EL (cell line): Measurements from ENCODE around the gene LAMC1.
A peak's percentile ranks its signal among the peaks of the same experiment; 100 is the strongest.

Experiments used
- DNase-seq: peaks from one replicate; pipeline ENCODE4 v3.0.0-alpha.2; 2016

Gene LAMC1

DNA sequence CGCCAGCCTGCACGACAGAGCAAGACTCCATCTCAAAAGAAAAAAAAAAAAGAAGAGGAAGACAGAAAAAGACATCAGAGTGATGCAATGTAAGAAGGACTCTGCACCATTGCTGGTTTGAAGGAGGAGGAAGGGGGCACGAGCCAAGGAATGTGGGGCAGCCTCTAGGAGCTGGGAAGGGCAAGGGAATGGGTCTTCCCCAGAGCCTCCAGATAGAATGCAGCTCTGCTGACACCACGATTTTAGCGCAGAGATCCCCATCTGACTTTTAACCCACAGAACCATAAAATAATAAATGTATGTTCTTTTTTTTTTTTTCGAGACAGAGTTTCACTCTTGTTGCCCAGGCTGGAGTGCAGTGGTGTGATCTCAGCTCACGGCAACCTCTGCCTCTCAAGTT, 129.0 kb downstream of the LAMC1 start:
- DNase-seq, result no peak

GRCh38 chr1:183155939-183156338, 132.7 kb downstream of the LAMC1 start:
- no peak for DNase-seq

DNA sequence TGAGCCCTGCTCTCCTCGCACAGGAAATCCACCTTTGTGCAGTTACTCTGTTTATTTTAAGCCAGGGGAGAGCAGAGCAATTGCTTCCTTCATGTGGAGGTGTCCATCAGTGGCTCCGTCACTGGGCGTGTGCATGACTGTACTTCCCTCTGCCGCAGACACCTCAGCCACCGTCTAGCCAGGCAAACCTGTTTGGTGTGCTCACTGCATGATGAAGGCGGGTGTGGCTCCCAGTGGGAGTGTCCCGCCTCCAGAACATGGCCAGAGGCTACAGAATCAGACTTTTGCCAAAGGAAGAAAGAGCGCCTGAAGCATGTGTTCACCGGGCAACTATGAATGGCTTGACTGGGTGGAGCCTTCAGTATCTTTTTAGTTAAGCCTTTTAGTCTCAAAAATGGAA, 136.7 kb downstream of the LAMC1 start:
- peak; percentile 59 for DNase-seq

- DNase-seq, result no peak
Measured at GRCh38 chr1:183161391-183161790, 138.2 kb downstream of the LAMC1 start.

DNA sequence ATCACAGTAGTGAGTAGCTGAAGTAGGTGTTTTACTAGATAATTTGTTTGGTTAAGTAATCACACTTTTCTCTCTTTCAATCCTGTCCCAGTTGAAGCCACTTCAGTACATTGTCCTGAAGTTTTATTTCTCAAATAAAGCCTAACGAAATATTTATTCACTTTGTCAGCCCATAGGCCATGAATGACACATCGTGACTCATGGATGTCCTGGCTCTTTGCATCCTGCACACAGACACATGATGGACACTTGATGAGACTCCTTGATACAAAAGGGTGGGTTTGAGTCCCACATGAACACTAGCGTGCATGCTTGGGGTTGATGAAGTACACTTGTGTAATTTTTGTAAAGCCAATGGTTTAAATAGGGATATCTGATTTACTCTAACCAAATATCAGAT, 140.1 kb downstream of the LAMC1 start:
- DNase-seq, result peak; percentile 94

DNA sequence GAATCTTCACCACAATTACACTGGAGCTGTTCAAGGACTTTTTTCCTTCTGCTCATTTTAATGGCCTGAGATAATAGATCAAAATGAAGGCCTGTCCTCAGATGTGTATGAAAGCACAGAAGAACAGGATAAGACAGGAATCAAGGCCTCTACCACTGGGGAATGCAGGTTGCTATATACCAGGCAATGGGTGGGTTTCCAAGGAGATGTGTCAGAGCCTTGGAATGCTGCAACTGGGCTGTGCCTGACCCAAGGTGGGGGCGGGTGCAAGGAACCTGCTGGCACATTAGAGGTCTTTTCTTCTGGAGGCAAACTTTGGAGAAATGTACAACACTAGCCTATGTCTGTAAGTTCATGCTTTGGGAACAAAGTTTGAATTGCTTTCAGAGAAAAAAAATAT, 141.1 kb downstream of the LAMC1 start:
- peak; percentile 88 for DNase-seq

DNA sequence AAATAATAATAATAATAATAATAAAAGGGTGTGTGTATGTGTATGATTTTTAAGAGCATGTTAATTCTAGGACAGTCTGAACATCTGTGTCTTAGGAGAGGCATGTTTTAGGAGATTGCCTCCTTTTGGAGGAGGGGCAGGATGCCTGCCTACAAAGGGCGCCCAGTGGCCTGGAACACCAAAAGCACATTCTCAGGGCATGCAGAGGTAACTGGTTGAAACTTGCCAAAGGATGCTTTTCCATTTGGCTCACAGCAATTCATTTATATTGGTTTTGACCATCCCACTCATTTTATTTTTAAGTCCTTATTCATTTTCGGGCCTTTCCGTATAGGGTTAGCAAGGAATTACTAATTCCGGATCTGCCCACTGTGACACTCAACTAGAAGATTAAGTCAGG, 141.7 kb downstream of the LAMC1 start:
- no peak for DNase-seq

GRCh38 chr1:183165456-183165855, 142.2 kb downstream of the LAMC1 start:
- no peak for DNase-seq

- DNase-seq, result no peak
Measured at GRCh38 chr1:183166454-183166853, 143.2 kb downstream of the LAMC1 start.

GRCh38 chr1:183167676-183168075, 144.5 kb downstream of the LAMC1 start:
- no peak for DNase-seq

DNA sequence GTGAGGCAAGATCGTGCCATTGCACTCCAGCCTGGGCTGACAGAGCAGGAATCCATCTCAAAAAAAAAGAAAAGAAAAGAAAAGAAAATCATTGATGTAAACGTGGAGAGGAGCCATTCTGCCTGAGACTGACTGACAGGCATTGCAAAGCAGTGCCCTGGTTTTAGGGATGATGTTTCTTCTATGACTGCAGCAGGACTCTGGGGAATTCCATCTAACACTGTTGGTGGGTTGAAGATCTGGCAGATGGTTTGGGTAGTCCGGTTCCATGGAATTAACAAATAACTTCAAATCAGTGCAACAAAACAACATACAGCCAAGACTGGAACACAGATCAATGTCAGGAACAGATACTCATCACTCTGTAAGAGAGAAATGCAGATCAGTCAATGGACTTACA, 145.1 kb downstream of the LAMC1 start:
- DNase-seq, result no peak

DNA sequence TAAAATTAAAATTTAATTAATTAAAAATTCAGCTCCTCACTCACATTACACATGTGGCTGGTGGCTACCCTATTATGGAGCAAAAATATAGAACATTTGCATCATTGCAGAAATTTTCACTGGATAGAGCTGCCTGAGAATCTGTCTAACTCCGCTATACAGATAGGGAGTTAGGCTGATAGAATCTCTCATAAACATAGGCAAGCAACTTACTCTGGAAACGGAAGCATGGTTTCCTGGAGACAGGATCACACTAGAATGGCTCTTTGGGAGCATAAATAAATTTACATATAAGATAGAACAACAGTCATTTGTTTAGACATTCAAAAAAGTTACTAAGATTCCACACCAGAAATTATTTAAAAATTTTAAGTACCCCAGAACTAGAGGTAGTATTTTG, 150.6 kb downstream of the LAMC1 start:
- DNase-seq, result no peak

GRCh38 chr1:183175631-183176030, 152.4 kb downstream of the LAMC1 start:
- no peak for DNase-seq

GRCh38 chr1:183178545-183178944, 155.3 kb downstream of the LAMC1 start:
- no peak for DNase-seq

DNA sequence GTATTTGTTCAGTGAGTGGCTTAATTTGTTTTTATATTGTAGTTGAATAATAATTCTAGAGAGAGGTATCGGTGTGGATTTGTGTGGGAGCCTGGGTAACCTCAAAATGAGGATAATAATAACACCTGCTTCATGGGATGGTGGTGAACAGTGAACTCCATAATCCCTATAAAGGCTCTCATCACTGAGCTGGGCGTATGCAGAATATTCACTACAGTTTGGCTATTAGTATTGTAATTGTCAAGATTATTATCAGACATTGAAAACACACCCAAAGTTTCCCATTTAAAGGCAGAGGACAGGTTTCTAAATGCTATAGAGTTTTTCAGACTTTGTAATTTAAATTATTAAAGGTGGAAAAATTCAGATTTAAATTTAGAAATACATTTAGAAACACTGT, 155.8 kb downstream of the LAMC1 start:
- DNase-seq, result no peak

DNA sequence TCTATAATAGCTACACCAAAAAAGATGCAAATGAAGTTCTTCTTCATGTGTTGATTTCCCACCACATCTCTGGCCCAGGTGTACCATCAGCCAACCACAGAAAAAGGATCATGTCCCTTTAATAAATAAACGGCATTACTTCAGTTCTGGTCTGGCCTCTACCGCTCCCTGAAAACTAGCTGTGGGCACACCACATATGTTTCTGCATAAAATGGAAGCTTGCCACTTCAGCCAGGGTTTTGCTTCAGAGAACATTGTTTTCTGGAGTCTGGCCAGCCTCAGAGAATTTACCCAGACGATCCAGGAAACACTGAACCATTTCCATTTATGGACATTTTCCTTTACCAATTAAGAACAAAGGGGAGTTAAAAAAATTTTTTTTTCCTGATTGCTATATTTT, 157.0 kb downstream of the LAMC1 start:
- peak; percentile 84 for DNase-seq

DNA sequence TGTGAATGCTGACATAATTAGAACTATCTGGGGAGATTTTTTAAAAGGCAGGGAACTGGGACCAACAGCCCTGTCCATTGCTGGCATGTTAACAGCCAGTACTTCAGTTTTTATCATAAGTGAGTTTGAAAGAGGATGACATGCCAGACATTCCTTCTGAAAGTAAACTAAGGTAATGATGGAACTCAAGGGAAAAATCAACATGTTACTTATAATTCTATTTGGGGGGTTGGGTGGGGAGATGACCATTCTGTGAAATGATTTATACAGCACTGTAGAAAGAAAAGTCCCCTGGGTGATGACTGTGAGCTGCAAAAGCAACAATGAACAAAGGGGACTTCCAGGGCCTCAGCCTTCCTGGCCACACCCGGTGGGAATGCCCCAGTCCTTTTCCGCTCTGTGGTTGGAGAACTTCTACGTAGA, 157.4 kb downstream of the LAMC1 start:
- peak; percentile 56 for DNase-seq

DNA sequence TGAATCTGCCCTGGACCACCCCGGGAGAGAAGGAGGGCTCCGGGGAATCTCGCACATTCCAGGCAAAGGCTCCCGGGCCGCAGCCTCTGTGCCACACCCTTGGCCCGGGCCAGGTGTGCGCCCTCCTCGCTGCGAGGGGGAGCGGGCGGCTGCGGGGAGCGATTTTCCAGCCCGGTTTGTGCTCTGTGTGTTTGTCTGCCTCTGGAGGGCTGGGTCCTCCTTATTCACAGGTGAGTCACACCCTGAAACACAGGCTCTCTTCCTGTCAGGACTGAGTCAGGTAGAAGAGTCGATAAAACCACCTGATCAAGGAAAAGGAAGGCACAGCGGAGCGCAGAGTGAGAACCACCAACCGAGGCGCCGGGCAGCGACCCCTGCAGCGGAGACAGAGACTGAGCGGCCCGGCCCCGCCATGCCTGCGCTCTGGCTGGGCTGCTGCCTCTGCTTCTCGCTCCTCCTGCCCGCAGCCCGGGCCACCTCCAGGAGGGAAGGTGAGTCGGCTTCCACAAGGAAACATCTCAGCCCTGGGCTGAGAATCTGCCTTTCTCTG, 162.8 kb downstream of the LAMC1 start, which contains the start of gene LAMC2:
LAMC2 (plus strand) TSS at position 324 of the 550 bp plus-strand sequence; CDS start at position 413, 89 bp downstream.
- no peak for DNase-seq

- no peak for DNase-seq
Measured at GRCh38 chr1:183186841-183187240, 163.6 kb downstream of the LAMC1 start.

DNA sequence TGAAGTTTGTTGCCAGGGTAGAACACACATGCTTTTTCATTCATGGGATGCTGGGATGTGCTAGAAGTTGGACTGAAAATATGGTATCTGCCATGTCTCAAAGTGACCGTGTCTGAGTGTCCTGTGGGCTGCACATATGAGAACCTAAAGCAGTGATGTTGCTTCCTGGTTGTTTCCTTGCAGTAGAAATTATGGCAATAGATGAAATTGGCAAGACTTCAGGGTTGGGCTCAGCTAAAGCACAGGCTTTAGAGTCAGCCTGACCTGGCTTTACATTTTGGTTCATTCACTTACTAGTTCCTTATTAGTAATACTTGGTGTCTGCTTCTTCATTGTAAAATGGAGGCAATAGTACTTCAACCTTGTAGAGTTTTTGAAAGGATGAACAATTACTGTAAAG, 165.0 kb downstream of the LAMC1 start:
- DNase-seq, result no peak

- DNase-seq, result peak; percentile 91
Measured at GRCh38 chr1:183191833-183192232, 168.6 kb downstream of the LAMC1 start.

DNA sequence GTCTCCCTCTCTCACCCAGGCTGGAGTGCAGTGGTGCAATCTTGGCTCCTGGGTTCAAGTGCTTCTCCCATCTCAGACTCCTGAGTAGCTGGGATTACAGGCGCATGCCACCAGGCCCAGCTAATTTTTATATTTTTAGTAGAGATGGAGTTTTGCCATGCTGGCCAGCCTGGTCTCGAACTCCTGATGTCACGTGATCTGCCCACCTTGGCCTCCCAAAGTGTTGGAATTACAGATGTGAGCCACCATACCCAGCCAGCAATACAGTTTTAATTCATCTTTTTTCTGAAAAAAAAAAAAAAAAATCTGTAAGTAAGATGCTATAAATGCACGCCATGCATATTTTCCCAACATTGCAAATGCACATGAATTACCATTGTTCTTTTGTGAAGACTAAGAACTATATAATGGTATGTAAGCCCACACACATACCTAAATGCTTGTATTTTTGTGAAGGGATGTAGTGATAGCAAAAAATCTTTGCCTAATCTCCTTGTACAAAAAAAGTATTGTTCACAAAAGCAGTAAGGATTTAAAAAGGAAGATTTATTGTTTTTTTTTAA, 170.8 kb downstream of the LAMC1 start:
- DNase-seq, result no peak

GRCh38 chr1:183194527-183195141, 171.4 kb downstream of the LAMC1 start:
- no peak for DNase-seq

DNA sequence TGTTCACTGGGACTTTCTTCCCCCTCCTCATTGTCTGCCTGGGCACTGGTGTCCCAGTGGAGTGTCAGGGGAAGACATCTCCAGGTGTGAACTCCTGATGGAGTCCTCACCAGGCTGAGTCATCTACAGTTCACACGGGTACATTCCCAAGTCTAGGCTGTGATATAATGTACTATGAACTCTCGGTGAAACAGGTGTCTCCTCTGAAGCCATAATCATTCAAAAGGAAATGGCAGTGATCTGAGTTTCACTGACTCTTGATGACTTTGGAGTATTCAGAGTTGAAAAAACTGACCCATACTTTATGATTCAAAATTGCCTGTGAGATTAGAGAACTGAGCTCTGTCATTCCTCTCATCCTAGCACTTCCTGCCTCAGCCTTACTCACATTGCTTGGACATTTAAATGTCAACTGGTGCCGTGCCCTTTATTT, 171.9 kb downstream of the LAMC1 start:
- DNase-seq, result peak; percentile 44
